GM12878 (cell line): ENCODE measurements around the gene AOPEP. TPM values are rescaled to one million over a fixed set of nuclear protein-coding genes. Genes with fewer than 3 reads are reported as not detected.

Source experiments
- BRCA1 ChIP-seq: IDR thresholded peaks from 2 replicates; pipeline ENCODE4 v1.6.1; 2011; ENCODE audit warnings: low read depth, low read length, improper control_type of control experiment
- CBX5 ChIP-seq: sonication (generic); IDR thresholded peaks from 2 replicates; pipeline ENCODE4 v1.6.1; 2016; ENCODE audit warnings: low read depth, moderate library complexity, mild to moderate bottlenecking, inconsistent platforms
- FOXM1 ChIP-seq: IDR thresholded peaks from 2 replicates; pipeline ENCODE4 v1.6.1; 2012; ENCODE audit warnings: low read depth, mild to moderate bottlenecking, inconsistent platforms, low read length, moderate library complexity
- KLF5 ChIP-seq: fragments of 450-650 bp; IDR thresholded peaks from 2 replicates; pipeline ENCODE4 v1.6.1; 2014; ENCODE audit warnings: mild to moderate bottlenecking; ENCODE audit not compliant: partially characterized antibody
- MEF2A ChIP-seq: IDR thresholded peaks from 2 replicates; pipeline ENCODE4 v1.6.1; 2011; ENCODE audit warnings: low read depth, mild to moderate bottlenecking, low read length, moderate library complexity; ENCODE audit not compliant: insufficient read depth
- NFXL1 ChIP-seq: fragments of 450-650 bp; IDR thresholded peaks from 2 replicates; pipeline ENCODE4 v1.6.1; 2017; ENCODE audit warnings: antibody characterized with exemption, mild to moderate bottlenecking, borderline replicate concordance
- PML ChIP-seq: IDR thresholded peaks from 2 replicates; pipeline ENCODE4 v1.6.1; 2012; ENCODE audit warnings: low read length, inconsistent platforms
- RUNX3 ChIP-seq: IDR thresholded peaks from 2 replicates; pipeline ENCODE4 v1.6.1; 2012; ENCODE audit warnings: low read length, inconsistent platforms
- SMARCA5 ChIP-seq: fragments of 450-650 bp; IDR thresholded peaks from 2 replicates; pipeline ENCODE4 v1.6.1; 2017; ENCODE audit warnings: mild to moderate bottlenecking
- STAT3 ChIP-seq: IDR thresholded peaks from 2 replicates; pipeline ENCODE4 v1.6.1; 2011; ENCODE audit warnings: low read depth, low read length, improper control_type of control experiment
- ZNF207 ChIP-seq: fragments of 450-650 bp; IDR thresholded peaks from 2 replicates; pipeline ENCODE4 v1.6.1; 2014; ENCODE audit warnings: antibody characterized with exemption, mild to moderate bottlenecking, borderline replicate concordance
- ZNF24 ChIP-seq: fragments of 450-650 bp; IDR thresholded peaks from 2 replicates; pipeline ENCODE4 v1.6.1; 2017; ENCODE audit warnings: antibody characterized with exemption, mild to moderate bottlenecking
- polyA plus RNA-seq, 11 experiments: library from polyadenylated mRNA; depleted of rRNA in 4 of 11; unstranded in 6 of 11; stranded (reverse) in 5 of 11; fragments of >200 nt; fragmentation: Nextera tagmentation in 4 of 11; fragmentation: Illumina TruSeq in 1 of 11; extraction: Ambion mirVana in 4 of 11; extraction: Trizol in 1 of 11; gene quantifications; 1 replicate in 1 of 11; 2 replicates in 10 of 11; pipeline versions ENCODE4 v1.2.1 to v1.2.3, GENCODE V29; 2011 to 2016; ENCODE audit warnings: inconsistent platforms in 2 of 11, missing spikeins in 2 of 11, low read depth in 1 of 11
- total RNA-seq, 4 experiments: library from RNA; depleted of rRNA in 3 of 4; stranded (reverse); fragments of >200 nt in 3 of 4; fragmentation: Illumina TruSeq in 1 of 4; extraction: Trizol in 1 of 4; gene quantifications; 2 replicates each; pipeline versions ENCODE4 v1.2.1 to v1.2.3, GENCODE V29; 2013 to 2021
- TF ChIP-seq, protein P1 (sequence below): fragments of 450-650 bp; IDR thresholded peaks from 2 replicates; pipeline ENCODE4 v1.6.1; 2017; ENCODE audit warnings: mild to moderate bottlenecking, moderate library complexity
- TF ChIP-seq, protein P2 (sequence below): IDR thresholded peaks from 2 replicates; pipeline ENCODE4 v1.6.1; 2011; ENCODE audit warnings: low read depth, mild to moderate bottlenecking, low read length, moderate library complexity, borderline replicate concordance; ENCODE audit errors: extremely low read depth
- TF ChIP-seq, protein P3 (sequence below), 3 experiments: IDR thresholded peaks in 2 of 3; conservative IDR thresholded peaks in 1 of 3; 2 replicates each; pipeline ENCODE4 v1.5.1; 2011; ENCODE audit warnings: low read depth in 3 of 3, low read length in 3 of 3, mild to moderate bottlenecking in 3 of 3, control low read depth in 2 of 3, moderate library complexity in 2 of 3, inconsistent platforms in 1 of 3, mixed read lengths in 1 of 3; ENCODE audit not compliant: control insufficient read depth in 2 of 3, insufficient read depth in 1 of 3; ENCODE audit errors: extremely low read depth in 1 of 3
- TF ChIP-seq, protein P4 (sequence below): fragments of 450-650 bp; IDR thresholded peaks from 2 replicates; pipeline ENCODE4 v1.6.1; 2016; ENCODE audit warnings: mild to moderate bottlenecking
- TF ChIP-seq, protein P5 (sequence below): fragments of 450-650 bp; IDR thresholded peaks from 2 replicates; pipeline ENCODE4 v1.6.1; 2017; ENCODE audit warnings: mild to moderate bottlenecking, moderate library complexity

AOPEP gene
- total and polyA plus RNA-seq, 10 of the 15 experiments (the other 5 are each of a cell fraction or from before 2014, with no cell fraction given) = 2.3 to 16.9 (median 10.1) TPM

DNA sequence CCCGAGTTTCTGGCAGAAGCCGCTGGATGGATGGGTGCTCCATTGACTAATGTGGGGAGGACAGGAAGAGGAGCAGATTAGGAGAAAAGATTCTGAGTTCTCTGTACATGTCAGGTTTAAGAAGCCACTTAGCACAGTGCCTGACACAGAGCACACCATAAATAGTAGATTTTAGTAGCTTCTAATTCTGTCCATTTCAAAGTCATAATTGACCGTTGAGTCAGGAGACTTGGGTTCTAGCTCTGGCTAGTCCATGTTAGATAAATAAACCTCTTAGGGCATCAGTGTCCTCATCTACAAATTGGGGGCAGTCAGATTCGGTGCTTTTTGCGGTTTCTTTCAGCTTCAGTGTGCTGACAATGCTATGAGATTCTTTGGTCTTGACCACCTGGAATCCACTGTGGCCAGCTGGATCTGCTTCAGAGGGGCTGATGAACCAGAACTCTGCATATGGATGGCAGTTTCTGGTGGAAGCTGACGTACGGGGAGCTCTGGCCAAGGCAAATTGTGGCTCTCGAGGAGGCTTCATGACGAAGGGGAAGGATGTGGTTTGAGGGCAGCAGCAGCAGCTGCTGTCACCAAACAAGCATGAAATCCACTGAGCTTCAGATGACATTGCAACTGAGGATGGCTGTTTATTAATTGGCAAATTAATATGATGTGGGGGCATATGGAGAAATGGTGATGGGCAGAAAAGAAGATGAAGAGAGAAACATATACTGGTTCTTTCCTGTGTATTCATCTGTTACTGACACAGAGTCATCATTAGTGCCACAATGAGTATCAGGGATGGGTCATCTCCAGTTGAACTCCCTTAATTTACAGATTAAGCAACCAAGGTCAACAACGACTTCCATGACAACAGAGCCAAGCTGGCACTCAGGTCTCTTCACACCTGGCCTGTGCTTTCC is 134.4 kb downstream of the AOPEP start (continued):
- TF ChIP-seq, protein P1, sequence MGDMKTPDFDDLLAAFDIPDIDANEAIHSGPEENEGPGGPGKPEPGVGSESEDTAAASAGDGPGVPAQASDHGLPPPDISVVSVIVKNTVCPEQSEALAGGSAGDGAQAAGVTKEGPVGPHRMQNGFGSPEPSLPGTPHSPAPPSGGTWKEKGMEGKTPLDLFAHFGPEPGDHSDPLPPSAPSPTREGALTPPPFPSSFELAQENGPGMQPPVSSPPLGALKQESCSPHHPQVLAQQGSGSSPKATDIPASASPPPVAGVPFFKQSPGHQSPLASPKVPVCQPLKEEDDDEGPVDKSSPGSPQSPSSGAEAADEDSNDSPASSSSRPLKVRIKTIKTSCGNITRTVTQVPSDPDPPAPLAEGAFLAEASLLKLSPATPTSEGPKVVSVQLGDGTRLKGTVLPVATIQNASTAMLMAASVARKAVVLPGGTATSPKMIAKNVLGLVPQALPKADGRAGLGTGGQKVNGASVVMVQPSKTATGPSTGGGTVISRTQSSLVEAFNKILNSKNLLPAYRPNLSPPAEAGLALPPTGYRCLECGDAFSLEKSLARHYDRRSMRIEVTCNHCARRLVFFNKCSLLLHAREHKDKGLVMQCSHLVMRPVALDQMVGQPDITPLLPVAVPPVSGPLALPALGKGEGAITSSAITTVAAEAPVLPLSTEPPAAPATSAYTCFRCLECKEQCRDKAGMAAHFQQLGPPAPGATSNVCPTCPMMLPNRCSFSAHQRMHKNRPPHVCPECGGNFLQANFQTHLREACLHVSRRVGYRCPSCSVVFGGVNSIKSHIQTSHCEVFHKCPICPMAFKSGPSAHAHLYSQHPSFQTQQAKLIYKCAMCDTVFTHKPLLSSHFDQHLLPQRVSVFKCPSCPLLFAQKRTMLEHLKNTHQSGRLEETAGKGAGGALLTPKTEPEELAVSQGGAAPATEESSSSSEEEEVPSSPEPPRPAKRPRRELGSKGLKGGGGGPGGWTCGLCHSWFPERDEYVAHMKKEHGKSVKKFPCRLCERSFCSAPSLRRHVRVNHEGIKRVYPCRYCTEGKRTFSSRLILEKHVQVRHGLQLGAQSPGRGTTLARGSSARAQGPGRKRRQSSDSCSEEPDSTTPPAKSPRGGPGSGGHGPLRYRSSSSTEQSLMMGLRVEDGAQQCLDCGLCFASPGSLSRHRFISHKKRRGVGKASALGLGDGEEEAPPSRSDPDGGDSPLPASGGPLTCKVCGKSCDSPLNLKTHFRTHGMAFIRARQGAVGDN = peak; percentile 94
- TF ChIP-seq, protein P2, sequence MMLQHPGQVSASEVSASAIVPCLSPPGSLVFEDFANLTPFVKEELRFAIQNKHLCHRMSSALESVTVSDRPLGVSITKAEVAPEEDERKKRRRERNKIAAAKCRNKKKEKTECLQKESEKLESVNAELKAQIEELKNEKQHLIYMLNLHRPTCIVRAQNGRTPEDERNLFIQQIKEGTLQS = no peak
- no peak for TF ChIP-seq ZNF207
- no peak; the same call in 1 of the 2 replicates for TF ChIP-seq PML
- no peak for TF ChIP-seq STAT3
- TF ChIP-seq BRCA1 = no peak
- peak; percentile 51; the same call in 1 of the 2 replicates for TF ChIP-seq NFXL1
- TF ChIP-seq, protein P3, sequence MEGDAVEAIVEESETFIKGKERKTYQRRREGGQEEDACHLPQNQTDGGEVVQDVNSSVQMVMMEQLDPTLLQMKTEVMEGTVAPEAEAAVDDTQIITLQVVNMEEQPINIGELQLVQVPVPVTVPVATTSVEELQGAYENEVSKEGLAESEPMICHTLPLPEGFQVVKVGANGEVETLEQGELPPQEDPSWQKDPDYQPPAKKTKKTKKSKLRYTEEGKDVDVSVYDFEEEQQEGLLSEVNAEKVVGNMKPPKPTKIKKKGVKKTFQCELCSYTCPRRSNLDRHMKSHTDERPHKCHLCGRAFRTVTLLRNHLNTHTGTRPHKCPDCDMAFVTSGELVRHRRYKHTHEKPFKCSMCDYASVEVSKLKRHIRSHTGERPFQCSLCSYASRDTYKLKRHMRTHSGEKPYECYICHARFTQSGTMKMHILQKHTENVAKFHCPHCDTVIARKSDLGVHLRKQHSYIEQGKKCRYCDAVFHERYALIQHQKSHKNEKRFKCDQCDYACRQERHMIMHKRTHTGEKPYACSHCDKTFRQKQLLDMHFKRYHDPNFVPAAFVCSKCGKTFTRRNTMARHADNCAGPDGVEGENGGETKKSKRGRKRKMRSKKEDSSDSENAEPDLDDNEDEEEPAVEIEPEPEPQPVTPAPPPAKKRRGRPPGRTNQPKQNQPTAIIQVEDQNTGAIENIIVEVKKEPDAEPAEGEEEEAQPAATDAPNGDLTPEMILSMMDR (IDR thresholded peaks at IDR 0.05 in 2 of 3, conservative IDR thresholded peaks at IDR 0.05 in 1 of 3; ENCODE audit: control insufficient read depth in 2 of 3, extremely low read depth in 1 of 3, insufficient read depth in 1 of 3, low read depth in 3 of 3, low read length in 3 of 3) = no peak
- TF ChIP-seq CBX5 = peak; percentile 84; the same call in 1 of the 2 replicates
- peak; percentile 95 for TF ChIP-seq KLF5
- TF ChIP-seq RUNX3 = peak; percentile 99
- peak; percentile 88 for TF ChIP-seq FOXM1
- peak; percentile 53; the same call in 1 of the 2 replicates for TF ChIP-seq ZNF24
- peak; percentile 88; the same call in 1 of the 2 replicates for TF ChIP-seq SMARCA5
- peak; percentile 59; the same call in 1 of the 2 replicates for TF ChIP-seq MEF2A
- TF ChIP-seq, protein P4, sequence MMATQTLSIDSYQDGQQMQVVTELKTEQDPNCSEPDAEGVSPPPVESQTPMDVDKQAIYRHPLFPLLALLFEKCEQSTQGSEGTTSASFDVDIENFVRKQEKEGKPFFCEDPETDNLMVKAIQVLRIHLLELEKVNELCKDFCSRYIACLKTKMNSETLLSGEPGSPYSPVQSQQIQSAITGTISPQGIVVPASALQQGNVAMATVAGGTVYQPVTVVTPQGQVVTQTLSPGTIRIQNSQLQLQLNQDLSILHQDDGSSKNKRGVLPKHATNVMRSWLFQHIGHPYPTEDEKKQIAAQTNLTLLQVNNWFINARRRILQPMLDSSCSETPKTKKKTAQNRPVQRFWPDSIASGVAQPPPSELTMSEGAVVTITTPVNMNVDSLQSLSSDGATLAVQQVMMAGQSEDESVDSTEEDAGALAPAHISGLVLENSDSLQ = peak; percentile 64; the same call in 1 of the 2 replicates
- TF ChIP-seq, protein P5, sequence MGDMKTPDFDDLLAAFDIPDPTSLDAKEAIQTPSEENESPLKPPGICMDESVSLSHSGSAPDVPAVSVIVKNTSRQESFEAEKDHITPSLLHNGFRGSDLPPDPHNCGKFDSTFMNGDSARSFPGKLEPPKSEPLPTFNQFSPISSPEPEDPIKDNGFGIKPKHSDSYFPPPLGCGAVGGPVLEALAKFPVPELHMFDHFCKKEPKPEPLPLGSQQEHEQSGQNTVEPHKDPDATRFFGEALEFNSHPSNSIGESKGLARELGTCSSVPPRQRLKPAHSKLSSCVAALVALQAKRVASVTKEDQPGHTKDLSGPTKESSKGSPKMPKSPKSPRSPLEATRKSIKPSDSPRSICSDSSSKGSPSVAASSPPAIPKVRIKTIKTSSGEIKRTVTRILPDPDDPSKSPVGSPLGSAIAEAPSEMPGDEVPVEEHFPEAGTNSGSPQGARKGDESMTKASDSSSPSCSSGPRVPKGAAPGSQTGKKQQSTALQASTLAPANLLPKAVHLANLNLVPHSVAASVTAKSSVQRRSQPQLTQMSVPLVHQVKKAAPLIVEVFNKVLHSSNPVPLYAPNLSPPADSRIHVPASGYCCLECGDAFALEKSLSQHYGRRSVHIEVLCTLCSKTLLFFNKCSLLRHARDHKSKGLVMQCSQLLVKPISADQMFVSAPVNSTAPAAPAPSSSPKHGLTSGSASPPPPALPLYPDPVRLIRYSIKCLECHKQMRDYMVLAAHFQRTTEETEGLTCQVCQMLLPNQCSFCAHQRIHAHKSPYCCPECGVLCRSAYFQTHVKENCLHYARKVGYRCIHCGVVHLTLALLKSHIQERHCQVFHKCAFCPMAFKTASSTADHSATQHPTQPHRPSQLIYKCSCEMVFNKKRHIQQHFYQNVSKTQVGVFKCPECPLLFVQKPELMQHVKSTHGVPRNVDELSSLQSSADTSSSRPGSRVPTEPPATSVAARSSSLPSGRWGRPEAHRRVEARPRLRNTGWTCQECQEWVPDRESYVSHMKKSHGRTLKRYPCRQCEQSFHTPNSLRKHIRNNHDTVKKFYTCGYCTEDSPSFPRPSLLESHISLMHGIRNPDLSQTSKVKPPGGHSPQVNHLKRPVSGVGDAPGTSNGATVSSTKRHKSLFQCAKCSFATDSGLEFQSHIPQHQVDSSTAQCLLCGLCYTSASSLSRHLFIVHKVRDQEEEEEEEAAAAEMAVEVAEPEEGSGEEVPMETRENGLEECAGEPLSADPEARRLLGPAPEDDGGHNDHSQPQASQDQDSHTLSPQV = peak; percentile 95; the same call in 1 of the 2 replicates
